GM21367 (cell line): ENCODE measurements around the gene APOM.

Experiments
- ATAC-seq: cut with Tn5 transposase; IDR thresholded peaks from one replicate; pipeline ENCODE4 v1.9.1; 2021; ENCODE audit not compliant: unreplicated experiment

Gene APOM

DNA sequence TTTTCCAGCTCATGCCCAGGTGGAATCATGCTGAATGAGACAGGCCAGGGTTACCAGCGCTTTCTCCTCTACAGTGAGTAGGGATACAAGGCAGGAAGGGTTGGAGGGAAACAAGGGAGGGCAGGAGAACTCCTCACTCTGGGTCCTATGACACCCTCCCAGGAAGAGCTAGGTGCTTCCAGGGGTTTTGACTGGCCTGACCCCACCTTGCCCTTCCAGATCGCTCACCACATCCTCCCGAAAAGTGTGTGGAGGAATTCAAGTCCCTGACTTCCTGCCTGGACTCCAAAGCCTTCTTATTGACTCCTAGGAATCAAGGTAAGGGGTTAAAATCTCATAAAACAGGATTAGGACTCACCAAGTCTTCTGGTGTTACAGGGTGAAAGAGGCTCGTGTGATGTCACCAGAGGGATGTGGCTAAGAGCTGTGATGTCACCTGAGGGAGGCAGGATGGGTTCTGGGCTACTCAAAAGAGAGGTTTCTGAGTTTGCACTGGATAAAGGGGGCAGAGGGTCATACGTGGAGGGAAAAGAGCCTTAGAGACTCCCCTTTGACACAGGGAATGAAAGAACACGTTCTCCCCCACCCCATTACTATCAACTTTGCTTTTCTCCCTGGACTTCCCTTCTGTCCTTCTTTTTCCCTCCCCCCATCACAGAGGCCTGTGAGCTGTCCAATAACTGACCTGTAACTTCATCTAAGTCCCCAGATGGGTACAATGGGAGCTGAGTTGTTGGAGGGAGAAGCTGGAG lies 1.9 kb downstream of the APOM start:
- ATAC-seq, result no peak

DNA sequence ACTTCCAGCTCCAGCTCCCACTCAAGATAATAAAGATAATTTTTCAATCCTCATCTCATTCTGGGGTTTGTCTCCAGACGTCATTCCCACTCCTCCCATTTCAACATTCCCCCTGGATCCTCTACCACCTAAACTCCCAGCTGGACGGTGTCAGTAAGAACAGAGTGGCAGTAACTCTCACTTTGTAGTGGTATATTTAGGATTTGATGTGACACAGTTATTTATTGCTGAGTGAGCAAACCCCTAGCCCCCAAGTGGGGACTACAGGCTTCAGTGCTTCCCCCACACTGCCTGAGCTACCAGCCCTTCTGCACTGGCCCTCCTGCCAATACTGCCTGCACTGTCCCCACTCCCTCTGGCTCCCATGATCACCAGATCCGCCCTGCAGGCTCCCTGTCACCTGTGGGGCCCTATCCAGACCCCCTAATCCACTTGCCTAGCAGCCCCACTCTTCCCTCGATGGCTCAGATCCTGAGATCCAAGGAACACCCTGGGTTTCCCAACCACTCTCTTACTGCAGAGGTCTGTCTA lies 2.5 kb downstream of the APOM start:
- ATAC-seq, result no peak

DNA sequence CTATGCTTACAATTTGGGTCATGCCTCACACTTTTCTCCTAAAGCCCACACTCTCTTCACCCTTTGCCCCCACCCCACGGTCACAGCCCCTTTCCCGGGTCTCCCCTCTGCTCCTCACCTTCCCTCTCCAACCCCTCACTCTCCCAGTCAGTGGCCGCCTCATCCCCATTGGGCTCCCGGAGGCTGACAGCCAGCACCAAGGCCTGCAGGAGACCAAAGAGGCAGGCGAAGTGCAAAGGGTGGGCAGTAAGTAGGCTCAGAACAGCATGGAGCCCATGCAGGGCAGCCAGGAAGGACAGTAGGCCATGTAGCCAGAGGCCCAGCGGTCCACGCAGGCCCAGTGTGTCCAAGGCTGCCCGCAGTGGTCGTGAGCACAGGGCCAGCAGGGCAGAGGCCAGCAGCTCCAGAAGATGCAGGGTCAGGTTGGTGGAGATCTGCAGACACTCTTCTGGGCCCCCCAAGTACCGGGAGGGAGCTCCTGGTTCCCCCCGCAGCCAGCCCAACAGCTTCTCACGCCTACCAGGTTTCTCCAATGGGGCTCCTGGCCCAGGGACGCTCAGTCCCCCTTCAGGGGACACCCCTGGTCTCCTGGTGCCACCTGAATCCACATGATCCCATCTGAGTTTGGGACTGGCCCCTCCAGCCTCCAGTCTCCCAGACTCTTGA lies 3.4 kb downstream of the APOM start:
- ATAC-seq, result no peak

DNA sequence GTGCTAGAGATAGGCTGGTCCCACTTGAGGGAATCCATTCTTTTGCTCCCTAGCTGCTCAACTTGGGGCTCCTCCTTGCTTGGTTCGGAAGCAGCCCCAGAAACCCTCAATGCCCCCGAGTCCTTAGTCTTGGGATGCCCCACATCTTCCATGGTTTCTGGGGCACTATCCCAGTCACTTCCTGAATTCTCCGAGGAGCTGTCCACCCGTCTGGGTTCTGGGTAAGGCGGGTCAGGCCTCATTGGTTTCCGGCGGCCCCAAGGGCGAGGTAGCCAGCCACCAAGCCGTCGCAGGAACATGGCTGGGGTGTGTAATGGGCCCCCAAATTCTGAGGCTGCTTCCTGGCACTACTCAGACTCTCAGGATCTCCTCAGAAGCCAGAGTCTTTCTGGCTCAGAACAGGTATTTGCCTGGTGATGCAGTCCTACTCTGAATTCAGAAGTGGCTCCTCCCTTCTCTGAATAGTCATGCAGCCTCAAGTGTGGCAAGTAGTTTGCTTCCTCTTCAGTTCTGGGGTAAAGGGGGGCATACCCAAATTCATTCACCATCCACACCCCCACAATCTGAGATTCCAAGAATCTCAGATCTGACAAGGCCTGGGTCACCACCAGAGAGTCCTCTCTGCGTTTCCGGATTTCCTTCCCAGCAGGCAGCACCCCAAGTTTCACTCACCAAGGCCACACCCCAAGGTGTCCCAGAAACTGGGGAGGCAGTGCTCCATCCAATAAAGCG lies 4.1 kb downstream of the APOM start:
- no peak for ATAC-seq

DNA sequence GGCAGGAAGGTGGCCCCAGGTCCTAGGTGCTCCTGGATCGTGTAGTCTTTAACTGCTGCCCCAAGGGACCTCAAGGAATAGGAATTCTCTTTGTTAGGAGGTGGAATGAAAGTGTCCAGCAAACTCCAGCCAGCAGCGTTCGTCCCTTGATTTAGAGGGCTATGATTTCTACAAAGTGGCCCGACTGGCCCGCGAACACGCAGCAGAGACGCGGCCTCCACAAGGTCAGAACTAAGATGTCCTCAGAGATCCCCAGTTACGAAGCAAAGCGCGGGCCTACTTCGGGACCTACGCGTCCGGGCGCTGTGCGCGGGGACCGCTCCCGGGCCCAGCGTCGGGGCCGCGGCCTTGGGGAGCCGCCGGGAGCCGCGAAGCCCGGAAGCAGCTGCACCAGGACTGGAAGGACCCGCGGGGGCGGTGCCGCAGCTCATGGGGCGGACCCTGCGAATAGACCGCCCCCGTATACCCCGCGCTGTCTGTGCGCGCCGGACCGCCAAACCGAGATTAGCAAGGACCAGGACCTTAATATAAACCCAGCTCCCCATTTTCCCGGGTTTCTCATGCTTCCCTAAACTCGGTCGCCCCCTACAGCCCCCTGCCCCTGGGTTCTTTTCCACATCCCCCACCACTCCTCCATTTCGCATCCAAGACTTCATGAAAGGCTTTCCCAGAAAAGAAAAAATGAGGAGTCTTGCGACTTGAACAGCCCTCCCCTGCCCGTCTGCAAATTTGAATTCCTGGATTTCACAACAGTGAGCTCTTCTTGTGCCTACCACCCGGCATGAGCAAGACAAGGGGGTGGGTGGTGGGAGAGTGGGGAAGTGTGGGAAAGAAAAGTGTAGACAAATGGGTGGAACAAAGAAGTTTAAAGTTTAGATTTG lies 4.9 kb downstream of the APOM start, which contains the start of gene C6orf47:
C6orf47 (minus strand) TSS at position 398 of the 881 bp plus-strand sequence. CDS start 831 bp downstream, outside the sequence.
- peak; percentile 30 for ATAC-seq

DNA sequence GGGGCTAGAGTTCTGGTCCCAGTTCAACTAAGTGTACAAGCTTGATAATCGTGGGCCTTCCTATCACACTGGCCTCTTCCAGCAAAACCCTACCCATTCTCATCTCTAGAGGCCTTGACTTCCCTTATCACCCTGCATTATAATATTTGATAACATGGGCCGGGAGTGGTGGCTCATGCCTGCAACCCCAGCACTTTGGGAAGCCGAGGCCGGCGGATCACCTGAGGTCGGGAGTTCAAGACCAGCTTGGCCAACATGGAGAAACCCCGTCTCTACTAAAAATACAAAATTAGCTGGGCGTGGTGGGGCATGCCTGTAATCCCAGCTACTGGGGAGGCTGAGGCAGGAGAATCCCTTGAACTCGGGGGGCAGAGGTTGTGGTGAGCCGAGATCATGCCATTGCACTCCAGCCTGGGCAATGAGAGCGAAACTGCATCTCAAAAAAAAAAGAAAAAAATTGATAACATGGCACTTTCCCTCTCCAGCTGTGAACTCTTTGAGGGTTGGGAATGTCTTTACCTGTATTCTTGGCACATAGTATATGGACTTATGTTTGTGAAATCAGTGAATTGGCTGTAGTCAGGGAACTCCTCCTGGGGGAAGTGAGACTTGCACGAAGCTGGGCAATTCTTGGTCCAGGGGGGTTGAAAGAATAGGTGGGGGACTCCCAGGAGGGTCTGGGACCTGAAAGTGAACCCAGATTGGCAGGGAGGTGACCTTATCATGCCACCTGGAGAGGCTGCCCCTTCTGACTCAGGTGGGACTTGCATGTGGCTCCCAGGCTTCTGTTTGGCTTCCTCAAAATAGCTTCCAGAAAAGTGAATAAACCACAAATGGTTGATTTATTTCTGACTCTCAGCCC lies 5.8 kb downstream of the APOM start:
- ATAC-seq, result no peak

DNA sequence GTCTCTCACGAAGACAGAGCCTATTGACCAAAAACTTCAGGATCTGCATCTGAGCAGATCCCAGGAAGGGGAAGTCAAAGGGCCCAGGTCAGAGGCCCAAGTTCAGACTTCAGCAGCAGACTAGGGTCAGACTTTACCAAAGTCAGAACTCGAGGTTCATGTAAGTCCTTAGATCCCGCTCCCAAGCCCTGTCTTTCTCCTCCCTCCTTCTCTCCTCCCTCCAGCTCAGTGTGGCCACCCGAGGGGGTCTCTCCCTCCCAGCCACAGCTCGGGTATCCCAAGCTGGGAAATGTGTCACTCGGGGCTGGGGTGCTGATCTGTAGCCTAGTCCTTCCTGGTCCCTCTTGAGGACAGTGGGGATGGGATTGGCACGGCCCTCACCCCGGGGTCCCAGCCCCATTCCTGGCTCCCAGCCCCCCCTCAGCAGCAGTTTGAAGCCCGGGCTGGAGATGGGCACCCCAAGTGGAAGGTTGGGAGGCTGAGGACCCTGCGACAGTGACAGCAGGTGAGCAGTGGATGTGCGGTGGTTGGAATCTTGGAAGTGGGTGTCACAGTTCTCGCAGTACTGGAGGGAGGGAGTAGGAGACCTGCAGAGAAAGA lies 6.5 kb downstream of the APOM start:
- ATAC-seq, result no peak

DNA sequence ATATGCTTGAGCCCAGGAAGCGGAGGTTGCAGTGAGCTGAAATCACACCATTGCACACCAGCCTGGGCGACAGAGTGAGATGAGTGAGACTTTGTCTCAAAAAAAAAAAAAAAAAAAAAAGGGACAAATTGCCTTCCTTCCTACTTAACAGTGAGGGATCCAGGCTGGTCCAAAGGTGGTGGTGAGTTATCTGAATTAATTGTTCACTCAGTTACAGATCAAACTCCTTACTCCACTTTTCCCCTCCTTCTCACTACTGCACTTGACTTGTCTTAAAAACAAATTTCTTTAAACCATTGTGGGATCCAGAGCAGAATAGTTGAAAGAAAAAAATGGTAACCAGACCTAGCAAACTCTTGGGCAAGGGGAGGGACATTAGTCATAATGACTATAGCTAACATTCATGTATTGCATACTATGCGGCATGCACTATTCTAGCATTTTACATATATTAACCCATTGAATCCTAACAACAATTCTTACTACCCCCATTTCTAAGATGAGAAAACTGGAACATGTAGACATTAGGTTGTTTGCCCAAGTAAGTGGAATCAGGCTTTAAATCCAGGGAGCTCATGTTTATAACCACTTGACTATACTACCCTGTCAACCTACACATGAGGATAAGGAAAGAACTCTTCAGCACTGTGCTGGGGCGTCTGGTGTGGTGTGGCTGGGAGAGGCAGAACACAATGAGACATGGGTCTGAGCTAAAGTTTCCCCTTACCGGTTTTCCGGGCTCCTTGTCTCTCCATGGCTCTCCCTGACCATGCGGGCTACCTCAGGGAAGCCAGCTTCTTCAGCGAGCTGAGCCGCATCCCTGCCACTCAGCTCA lies 7.6 kb downstream of the APOM start:
- no peak for ATAC-seq

DNA sequence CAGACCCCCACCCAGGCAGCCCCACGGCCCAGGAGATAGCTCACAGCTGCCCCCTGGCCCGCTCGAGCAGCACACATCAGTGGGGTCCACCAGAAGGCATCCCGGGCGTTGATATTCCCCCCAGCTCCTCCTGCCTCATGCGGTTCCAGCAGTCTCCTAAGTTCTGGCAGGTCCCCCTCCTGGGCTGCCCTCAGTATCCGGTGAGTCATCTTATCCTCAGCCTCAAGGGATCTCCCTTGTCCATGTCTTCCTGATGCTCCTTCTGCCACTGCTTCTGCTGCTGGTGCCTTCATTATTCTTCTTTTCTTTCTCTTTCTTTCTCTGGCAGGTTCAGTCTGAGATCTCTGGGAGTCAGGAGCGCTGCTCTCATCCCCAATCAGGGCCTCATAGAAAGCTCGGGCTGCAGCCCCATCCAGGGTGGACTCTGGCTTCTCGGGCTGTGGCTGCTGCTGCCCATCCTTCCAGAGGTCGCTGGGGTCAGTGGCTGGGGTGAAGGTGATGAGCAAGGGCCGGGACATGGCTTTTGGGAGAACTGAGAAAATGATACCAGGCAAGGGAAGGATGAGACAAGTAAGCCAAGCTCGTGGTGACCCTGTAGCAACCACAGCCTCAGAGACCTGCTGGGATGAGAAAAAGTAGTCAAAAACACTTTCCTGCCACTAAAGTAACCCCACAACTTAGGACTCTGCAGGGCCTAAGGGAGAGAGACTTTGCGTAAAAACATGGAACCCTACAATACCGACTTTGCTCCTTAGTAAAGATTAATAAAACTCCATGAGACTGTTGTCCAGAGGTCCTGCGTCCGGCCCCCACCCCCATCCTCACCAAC lies 8.5 kb downstream of the APOM start:
- no peak for ATAC-seq

DNA sequence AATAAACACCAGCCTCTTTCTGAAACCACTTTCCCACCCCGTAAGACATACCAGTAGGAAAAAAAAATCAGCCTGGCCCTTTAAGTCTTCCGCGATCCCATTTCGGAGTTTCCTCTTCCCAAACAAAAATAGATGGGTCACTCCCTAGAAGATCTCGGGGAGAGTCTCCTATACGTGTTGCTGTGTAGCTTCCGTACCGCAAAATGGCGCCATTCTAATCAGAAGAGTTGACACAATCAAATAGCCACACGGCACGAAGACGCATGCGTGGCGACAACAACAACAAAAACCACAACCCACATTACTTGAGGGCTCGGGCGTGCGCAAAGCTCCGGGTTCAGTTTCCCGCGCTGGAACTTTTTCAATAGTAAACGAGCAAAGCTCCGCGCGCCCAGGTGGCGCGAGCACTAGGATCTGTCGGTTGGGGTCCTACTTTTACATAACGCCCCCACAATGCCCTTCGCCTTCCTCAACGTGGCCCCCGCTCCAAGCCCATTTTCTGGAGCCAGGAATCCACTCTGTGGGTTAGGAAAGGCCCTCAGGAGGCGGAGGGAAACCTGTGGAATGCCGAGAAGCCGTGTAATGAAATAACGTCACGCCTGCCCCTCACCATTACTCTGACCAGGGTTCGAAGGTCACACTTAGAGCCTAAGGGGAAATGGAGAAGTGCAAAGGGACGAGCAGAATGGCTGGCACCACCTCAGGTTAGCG lies 9.3 kb downstream of the APOM start, which contains the start of gene GPANK1:
GPANK1 (minus strand) TSS at position 208 of the 711 bp plus-strand sequence. CDS start 519 bp downstream, outside the sequence.
- ATAC-seq, result peak; percentile 32

DNA sequence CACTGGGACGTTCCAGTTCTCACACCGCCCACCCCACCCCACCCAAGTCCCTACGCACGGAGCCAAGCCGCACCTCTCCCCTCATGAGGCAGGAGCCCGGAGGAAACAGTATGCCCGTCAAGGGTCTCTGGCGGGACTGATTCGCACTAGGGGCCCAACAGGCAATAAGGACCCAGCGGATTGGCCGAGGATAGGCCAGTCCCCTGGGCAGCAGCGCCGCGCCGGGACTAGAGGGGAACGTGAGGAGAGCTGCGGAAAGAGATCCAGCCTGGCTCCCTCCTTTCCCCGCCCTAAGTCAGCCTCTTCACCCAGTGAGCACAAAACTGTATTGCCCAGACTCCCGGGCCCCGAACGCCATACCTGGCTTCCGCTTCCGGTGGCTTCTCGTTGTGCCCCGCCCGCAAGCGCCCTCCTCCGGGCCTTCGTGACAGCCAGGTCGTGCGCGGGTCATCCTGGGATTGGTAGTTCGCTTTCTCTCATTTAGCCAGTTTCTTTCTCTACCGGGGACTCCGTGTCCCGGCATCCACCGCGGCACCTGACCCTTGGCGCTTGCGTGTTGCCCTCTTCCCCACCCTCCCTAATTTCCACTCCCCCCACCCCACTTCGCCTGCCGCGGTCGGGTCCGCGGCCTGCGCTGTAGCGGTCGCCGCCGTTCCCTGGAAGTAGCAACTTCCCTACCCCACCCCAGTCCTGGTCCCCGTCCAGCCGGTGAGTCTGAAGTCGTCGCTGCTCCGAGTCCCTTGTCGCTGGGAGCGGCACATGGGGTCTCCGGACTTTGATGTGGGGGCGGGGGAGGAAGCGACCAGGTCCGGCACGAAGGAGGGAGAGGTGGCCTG lies 10.0 kb downstream of the APOM start, which contains the start of gene CSNK2B:
CSNK2B (plus strand) TSS at position 580 of the 836 bp plus-strand sequence. CDS start 752 bp downstream, outside the sequence.
- ATAC-seq, result peak; percentile 60

DNA sequence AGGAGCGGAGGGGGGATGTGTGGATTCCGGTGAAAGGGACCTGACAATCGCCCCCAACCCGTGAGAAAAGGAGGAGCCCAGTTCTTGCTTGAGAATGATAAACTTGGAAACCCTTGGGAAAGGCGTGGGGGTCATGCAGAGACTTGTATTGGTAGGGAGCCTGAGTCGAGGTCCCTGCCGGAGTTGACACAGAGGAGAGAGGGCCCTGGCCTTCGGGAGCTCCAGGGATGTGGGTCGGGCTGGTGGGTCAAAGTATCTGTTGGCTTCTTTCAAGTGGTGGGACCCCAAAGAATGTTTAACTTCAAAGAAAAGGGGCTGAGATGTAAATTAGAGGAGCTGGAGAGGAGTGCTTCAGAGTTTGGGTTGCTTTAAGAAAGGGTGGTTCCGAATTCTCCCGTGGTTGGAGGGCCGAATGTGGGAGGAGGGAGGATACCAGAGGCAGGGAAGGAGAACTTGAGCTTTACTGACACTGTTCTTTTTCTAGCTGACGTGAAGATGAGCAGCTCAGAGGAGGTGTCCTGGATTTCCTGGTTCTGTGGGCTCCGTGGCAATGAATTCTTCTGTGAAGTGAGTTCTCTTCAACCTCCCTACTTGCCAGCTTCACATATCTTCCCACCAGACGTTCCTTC lies 10.8 kb downstream of the APOM start:
- no peak for ATAC-seq

DNA sequence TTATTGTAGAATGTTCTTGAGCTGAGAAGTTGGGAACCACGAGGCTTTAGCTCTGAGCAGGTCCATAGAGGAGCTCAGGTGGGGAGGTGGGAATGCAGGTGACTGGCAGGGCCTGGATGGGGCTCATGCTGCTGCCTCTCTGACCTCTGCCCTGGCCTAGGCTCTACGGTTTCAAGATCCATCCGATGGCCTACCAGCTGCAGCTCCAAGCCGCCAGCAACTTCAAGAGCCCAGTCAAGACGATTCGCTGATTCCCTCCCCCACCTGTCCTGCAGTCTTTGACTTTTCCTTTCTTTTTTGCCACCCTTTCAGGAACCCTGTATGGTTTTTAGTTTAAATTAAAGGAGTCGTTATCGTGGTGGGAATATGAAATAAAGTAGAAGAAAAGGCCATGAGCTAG lies 14.0 kb downstream of the APOM start, which contains the start of gene LY6G5B:
LY6G5B (plus strand) TSS at position 301 of the 400 bp plus-strand sequence. CDS start 975 bp downstream, outside the sequence.
- no peak for ATAC-seq

DNA sequence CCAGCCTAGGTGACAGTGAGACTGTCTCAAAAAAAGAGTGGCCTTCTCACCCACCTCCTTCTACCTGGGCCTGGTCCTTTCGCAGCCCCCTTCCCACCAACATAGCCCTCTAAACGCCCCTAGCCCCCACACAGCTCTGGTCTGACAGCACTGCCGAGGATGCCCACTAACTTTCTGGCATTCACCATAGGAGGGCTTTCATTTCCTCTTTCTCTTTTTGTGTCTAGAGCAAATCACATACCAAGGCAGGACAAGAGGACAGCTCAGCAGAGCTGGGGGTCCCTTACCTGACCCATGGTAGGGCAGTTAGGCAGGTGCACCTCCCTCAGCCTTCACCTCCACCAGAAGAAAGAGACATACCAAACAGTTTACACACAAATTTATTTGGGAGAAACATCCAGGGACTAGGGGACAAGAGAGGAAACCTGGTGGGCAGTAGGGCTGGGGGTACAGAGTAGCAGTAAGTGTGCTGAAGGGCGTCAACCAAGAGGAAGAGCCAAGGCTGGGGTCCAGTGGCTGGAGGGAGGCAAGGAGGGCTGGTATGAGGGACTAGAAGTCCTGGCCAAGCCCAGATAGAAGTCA lies 20.7 kb downstream of the APOM start:
- no peak for ATAC-seq

DNA sequence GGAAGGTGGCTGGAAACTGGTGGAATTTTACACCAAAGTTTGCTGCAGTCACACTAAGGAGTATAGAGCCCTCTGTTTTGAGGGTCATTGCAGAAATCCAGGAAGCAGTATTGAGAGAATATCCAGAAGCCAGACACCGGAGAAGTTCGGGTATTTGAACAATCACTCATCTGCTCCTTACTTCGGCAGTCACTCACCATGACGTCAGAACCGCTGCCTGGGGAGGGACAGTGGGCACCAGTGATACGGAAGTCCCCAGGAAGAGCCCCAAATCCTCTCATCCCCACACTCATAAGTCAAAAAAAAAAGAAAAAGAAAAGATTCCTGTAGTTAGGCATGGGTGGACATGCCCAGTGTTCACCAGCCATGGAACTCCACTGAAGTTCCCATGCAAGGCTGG lies 21.2 kb downstream of the APOM start:
- ATAC-seq, result no peak
